T-cell (primary cell): ENCODE data around the gene HACD1. TPM values are rescaled to one million over a fixed set of nuclear protein-coding genes. Genes with fewer than 3 reads are reported as not detected.

Experiments used
- ATAC-seq, 4 experiments: fragments of 200-7000 bp in 3 of 4; fragments of 150-1000 bp in 1 of 4; cut with Tn5 transposase; replicated peaks in 1 of 4; 1 replicate in 3 of 4; 2 replicates in 1 of 4; pipeline ENCODE4 v1.10.0; 2021; ENCODE audit warnings: moderate library complexity in 3 of 4, mild to moderate bottlenecking in 2 of 4, moderate number of reproducible peaks in 1 of 4
- CTCF ChIA-PET, 2 donors: fragments of 300-600 bp; sonication (Branson Sonifier 250); formaldehyde crosslinking; loops; one replicate each; lab custom pipeline; 2022; ENCODE audit warnings: antibody characterized with exemption in 2 of 2; lab: Charles Lee
- POLR2A ChIA-PET, 2 donors: fragments of 300-600 bp; sonication (Branson Sonifier 250); formaldehyde crosslinking; loops; one replicate each; lab custom pipeline; 2022; ENCODE audit warnings: antibody characterized with exemption in 2 of 2; lab: Charles Lee
- DNase-seq, 35 experiments: peaks; one replicate each; pipeline versions ENCODE4 v3.0.0 to v3.0.0-alpha.2; 2013 to 2023
- H3K27ac ChIP-seq: one replicate; pipeline ENCODE4 v1.5.1; 2013; ENCODE audit warnings: low read length
- H3K27me3 ChIP-seq, 2 experiments: replicated peaks in 1 of 2; 1 replicate in 1 of 2; 2 replicates in 1 of 2; pipeline versions ENCODE4 v1.6.1 to v1.7.0; 2013; ENCODE audit warnings: low read length in 1 of 2, mixed read lengths in 1 of 2; ENCODE audit not compliant: control insufficient read depth in 2 of 2, insufficient read depth in 2 of 2; ENCODE audit errors: extremely low read depth in 1 of 2
- H3K36me3 ChIP-seq, 2 donors: 1 replicate in 1 of 2; 2 replicates in 1 of 2; pipeline versions ENCODE4 v1.6.1 to v1.7.0; 2013; ENCODE audit warnings: low read length in 1 of 2; ENCODE audit not compliant: control insufficient read depth in 2 of 2, insufficient read depth in 1 of 2; ENCODE audit errors: extremely low read depth in 1 of 2
- H3K4me1 ChIP-seq, 2 experiments: 1 replicate in 1 of 2; 2 replicates in 1 of 2; pipeline versions ENCODE4 v1.6.1 to v1.7.0; 2013; ENCODE audit warnings: low read length in 2 of 2, mixed read lengths in 1 of 2; ENCODE audit not compliant: insufficient read depth in 2 of 2, control insufficient read depth in 1 of 2; ENCODE audit errors: extremely low read depth in 1 of 2
- H3K4me3 ChIP-seq, 2 donors: 1 replicate in 1 of 2; 2 replicates in 1 of 2; pipeline versions ENCODE4 v1.5.1 to v1.7.0; 2013; ENCODE audit warnings: mild to moderate bottlenecking in 2 of 2, low read length in 1 of 2, moderate library complexity in 1 of 2; ENCODE audit not compliant: control insufficient read depth in 1 of 2; ENCODE audit errors: extremely low read depth in 1 of 2
- H3K9me3 ChIP-seq: 2 replicates; pipeline ENCODE4 v1.7.0; 2013
- H3K27ac Mint-ChIP-seq, 2 donors: one replicate each; pipeline ENCODE4 v1.8.0; 2020 to 2021; ENCODE audit warnings: mild to moderate bottlenecking in 2 of 2, mixed read lengths in 2 of 2
- H3K27me3 Mint-ChIP-seq, 2 donors: one replicate each; pipeline ENCODE4 v1.8.0; 2021 to 2022; ENCODE audit warnings: mixed read lengths in 2 of 2
- H3K36me3 Mint-ChIP-seq: one replicate; pipeline ENCODE4 v1.8.0; 2021; ENCODE audit warnings: mixed read lengths
- H3K4me1 Mint-ChIP-seq, 3 donors: one replicate each; pipeline ENCODE4 v1.8.0; 2020 to 2022; ENCODE audit warnings: mixed read lengths in 3 of 3, mild to moderate bottlenecking in 1 of 3
- H3K4me3 Mint-ChIP-seq, 3 donors: one replicate each; pipeline ENCODE4 v1.8.0; 2020 to 2022; ENCODE audit warnings: mild to moderate bottlenecking in 3 of 3, mixed read lengths in 3 of 3, moderate library complexity in 3 of 3
- H3K9me3 Mint-ChIP-seq, 3 donors: one replicate each; pipeline ENCODE4 v1.8.0; 2020 to 2022; ENCODE audit warnings: mixed read lengths in 3 of 3
- WGBS: methylation state at CpG from one replicate; pipeline ENCODE4 v1.1.5; 2013; ENCODE audit warnings: missing lambda C conversion rate; ENCODE audit not compliant: insufficient coverage; 5-methylcytosine and 5-hydroxymethylcytosine counted together
- total RNA-seq, 35 experiments: library from RNA in 6 of 35; stranded (reverse) in 6 of 35; fragments of 120-200 nt in 1 of 35; gene quantifications; one replicate each; pipeline versions ENCODE4 v1.2.1 to v1.2.4 and lab custom pipeline; 2013 to 2026

Gene HACD1
- total RNA-seq, 5 donors from 2014 or later (not counting 1 experiment from before 2014, with no cell fraction given) = 0.39 to 4.2 (median 1.3) TPM

- peaks cover 0 to 23% of the 10 kb centered on the region in 2 experiments for H3K27me3 ChIP-seq
- no peak overlapping the region for H3K4me3 ChIP-seq
- H3K4me1 Mint-ChIP-seq = peaks cover 7 to 10% (median 7%) of the 10 kb centered on the region in 3 donors
- H3K27me3 Mint-ChIP-seq = peaks cover 12 to 41% of the 10 kb centered on the region in 2 donors
- CTCF ChIA-PET = no interaction called here
- no peaks in the 10 kb centered on the region for H3K9me3 ChIP-seq
- POLR2A ChIA-PET = no interaction called here
- H3K36me3 ChIP-seq = no peaks in the 10 kb centered on the region
- DNase-seq = no peak
- H3K27ac Mint-ChIP-seq = no peak overlapping the region
- no CpG with 5 or more reads among the region's 8 CpGs for WGBS
- no peaks in the 10 kb centered on the region for H3K36me3 Mint-ChIP-seq
- H3K27ac ChIP-seq = no peak overlapping the region
- no peaks in the 10 kb centered on the region for H3K9me3 Mint-ChIP-seq
- peaks cover 4 to 7% of the 10 kb centered on the region in 2 experiments for H3K4me1 ChIP-seq
- no peak for ATAC-seq
- no peak overlapping the region for H3K4me3 Mint-ChIP-seq
These were observed 4.9 kb upstream of the HACD1 start for GRCh38 chr10:17622061-17622460.

DNA sequence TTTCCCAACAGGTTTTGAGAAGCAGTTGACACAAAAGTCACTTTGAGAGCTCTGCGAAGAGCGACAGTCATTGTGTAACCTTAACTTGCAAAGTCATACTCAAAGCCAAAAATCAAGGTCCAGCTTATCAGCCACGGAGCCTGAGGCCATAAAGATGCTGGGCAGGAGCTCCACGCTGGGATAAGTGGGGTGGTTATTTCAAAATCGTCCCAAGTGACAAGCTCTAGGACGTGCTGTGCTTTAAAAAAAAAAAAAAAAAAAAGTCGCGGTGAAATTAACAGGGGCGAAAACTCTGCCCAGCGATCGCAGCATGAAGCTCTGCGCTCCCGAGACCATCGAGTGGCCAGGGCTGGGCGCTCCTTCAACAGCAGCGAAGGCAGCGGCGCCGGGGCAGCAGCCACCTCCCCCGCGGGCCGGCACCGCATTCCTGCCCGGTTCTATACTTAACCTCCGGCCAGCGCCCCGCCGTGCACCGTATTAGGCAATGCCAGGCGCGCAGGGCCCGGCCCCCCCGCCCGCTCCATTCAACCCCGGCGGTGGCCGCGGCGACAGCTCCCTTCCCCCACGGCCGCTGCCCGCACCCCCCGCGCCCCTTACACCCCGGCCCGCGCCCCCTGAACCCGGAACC, 657 bp downstream of the HACD1 start:
- H3K4me1 ChIP-seq = peaks cover 4 to 11% of the 10 kb centered on the region in 2 experiments
- H3K4me1 Mint-ChIP-seq = peaks cover 7 to 10% (median 7%) of the 10 kb centered on the region in 3 donors
- H3K36me3 Mint-ChIP-seq = no peaks in the 10 kb centered on the region
- H3K27me3 Mint-ChIP-seq = peaks cover 0 to 25% of the 10 kb centered on the region in 2 donors
- peaks cover 0 to 22% of the 10 kb centered on the region in 2 experiments for H3K27me3 ChIP-seq
- H3K4me3 ChIP-seq = peak overlapping the region; percentile 39 to 86
- H3K4me3 Mint-ChIP-seq = peak overlapping the region; percentile 63 to 90 (median 64)
- H3K36me3 ChIP-seq = no peaks in the 10 kb centered on the region
- no peaks in the 10 kb centered on the region for H3K9me3 ChIP-seq
- ATAC-seq = peak; percentile 55 to 64 (median 62)
- no peak overlapping the region for H3K27ac ChIP-seq
- WGBS = 0% methylated on average over 23 of the region's 48 CpGs
- H3K27ac Mint-ChIP-seq = no peak overlapping the region
- CTCF ChIA-PET = interaction anchor here (0.5 to 1.5 kb wide), 6 partner anchors 8 to 978 kb away, joined by 3 to 8 read pairs (median 4); no protein-coding TSS in a partner anchor
- no peaks in the 10 kb centered on the region for H3K9me3 Mint-ChIP-seq
- peak in 14 of 35 experiments; percentile 4 to 31 (median 10) for DNase-seq
- POLR2A ChIA-PET = interaction anchor here in 1 of 2 donors (0.6 kb wide), 1 partner anchor 10 kb away, joined by 3 read pairs; no protein-coding TSS in a partner anchor

DNA sequence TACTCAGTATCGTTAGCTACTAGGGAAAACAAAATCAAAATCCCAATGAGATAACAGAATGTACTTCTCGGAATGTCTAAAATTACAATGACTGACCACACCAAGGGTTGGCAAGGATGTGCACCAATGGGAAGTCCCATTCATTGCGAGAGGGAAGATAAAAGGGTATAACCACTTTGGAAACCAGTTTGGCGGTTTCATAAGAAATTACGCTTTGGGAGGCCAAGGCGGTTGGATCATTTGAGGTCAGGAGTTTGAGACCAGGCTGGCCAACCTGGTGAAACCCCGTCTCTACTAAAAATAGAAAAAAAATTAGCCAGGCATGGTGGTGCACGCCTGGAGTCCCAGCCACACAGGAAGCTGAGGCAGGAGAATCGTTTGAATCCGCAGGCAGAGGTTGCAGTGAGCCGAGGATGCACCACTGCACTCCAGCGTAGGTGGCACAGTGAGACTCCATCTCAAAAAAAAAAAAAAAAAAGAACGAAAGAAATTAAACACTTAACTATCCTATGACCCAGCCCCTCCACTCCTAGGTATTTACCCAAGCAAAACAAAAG, 7.6 kb downstream of the HACD1 start:
- H3K27me3 ChIP-seq = no peaks in the 10 kb centered on the region
- Mint-ChIP-seq H3K4me3 (no peak overlapping the region), H3K36me3 (no peaks in the 10 kb centered on the region), H3K27me3 (no peaks in the 10 kb centered on the region), H3K4me1 (peaks cover 0 to 4% (median 0%) of the 10 kb centered on the region in 3 donors), H3K27ac (no peak overlapping the region), H3K9me3 (no peaks in the 10 kb centered on the region)
- H3K4me1 ChIP-seq = no peaks in the 10 kb centered on the region
- CTCF ChIA-PET = interaction anchor here in 1 of 2 donors (0.6 kb wide), 2 partner anchors 14 to 102 kb away, joined by 3 to 4 read pairs; no protein-coding TSS in a partner anchor
- no peak for ATAC-seq
- 85% methylated on average over 8 of the region's 13 CpGs for WGBS
- no peak overlapping the region for H3K27ac ChIP-seq
- H3K9me3 ChIP-seq = no peaks in the 10 kb centered on the region
- POLR2A ChIA-PET = interaction anchor here in 1 of 2 donors (0.6 kb wide), 1 partner anchor 18 kb away, joined by 3 read pairs; no protein-coding TSS in a partner anchor
- H3K4me3 ChIP-seq = no peak overlapping the region
- no peak for DNase-seq
- H3K36me3 ChIP-seq = no peaks in the 10 kb centered on the region

DNA sequence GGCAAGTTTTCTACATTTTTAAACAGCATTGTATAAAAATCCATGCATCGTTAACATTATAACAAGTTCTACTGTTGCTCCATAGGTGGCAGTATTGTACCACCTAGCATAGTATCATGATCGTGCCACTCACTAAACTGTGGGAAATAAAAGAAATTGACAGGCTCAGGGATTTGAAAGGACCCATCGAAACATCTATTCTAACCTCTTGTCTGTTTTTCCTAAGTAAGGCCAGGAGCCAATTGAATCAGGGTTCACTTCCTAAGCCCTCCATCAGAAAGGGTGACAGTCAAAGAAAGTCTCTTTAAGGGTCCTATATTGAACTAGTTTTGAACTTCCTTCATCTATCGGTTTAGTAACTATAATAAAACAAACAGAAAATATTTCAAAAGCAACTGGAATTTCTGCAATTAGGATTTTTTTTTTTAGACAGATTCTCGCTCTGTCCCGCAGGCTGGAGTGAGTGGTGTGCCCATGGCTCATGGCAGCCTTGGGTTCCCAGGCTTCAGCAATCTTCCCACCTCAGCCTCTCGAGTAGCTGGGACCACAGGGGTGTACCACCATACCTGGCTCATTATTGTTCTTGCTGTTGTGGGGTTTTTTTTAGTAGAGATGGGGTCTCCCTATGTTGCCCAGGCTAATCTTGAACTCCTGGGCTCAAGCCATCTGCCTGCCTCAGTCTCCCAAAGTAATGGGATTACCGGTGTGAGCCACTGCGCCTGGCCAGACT, 9.4 kb downstream of the HACD1 start:
- Mint-ChIP-seq H3K36me3 (no peaks in the 10 kb centered on the region), H3K27ac (no peak overlapping the region), H3K4me3 (no peak overlapping the region), H3K9me3 (no peaks in the 10 kb centered on the region), H3K27me3 (no peaks in the 10 kb centered on the region), H3K4me1 (peaks cover 0 to 4% (median 0%) of the 10 kb centered on the region in 3 donors)
- Histone ChIP-seq H3K9me3 (no peaks in the 10 kb centered on the region), H3K27ac (no peak overlapping the region), H3K27me3 (no peaks in the 10 kb centered on the region), H3K4me1 (no peaks in the 10 kb centered on the region), H3K4me3 (no peak overlapping the region), H3K36me3 (no peaks in the 10 kb centered on the region)
- POLR2A ChIA-PET = no interaction called here
- CTCF ChIA-PET = interaction anchor here (0.6 to 1.5 kb wide), 8 partner anchors 9 to 152 kb away, joined by 3 to 5 read pairs (median 4); partner anchors contain the start of gene HACD1 (in 1 of the 2)
- DNase-seq (peak in 8 of 35 experiments; percentile 11 to 77 (median 22)), ATAC-seq (peak; percentile 72 to 82 (median 74))
- 93% methylated on average over 2 of the region's 9 CpGs for WGBS

- ATAC-seq (no peak), DNase-seq (no peak)
- Histone ChIP-seq H3K27me3 (no peaks in the 10 kb centered on the region), H3K4me3 (no peak overlapping the region), H3K36me3 (no peaks in the 10 kb centered on the region), H3K27ac (no peak overlapping the region), H3K4me1 (no peaks in the 10 kb centered on the region), H3K9me3 (no peaks in the 10 kb centered on the region)
- Mint-ChIP-seq H3K27me3 (no peaks in the 10 kb centered on the region), H3K36me3 (no peaks in the 10 kb centered on the region), H3K4me1 (peaks cover 0 to 4% (median 0%) of the 10 kb centered on the region in 3 donors), H3K9me3 (no peaks in the 10 kb centered on the region), H3K27ac (no peak overlapping the region), H3K4me3 (no peak overlapping the region)
- CTCF ChIA-PET = interaction anchor here in 1 of 2 donors (0.6 to 1.3 kb wide), 3 partner anchors 137 to 253 kb away, joined by 3 to 6 read pairs (median 3); no protein-coding TSS in a partner anchor
- POLR2A ChIA-PET = interaction anchor here in 1 of 2 donors (0.5 kb wide), 1 partner anchor 9 kb away, joined by 3 read pairs; no protein-coding TSS in a partner anchor
- WGBS = 100% methylated on average over 1 of the region's 2 CpGs
These were observed 10.1 kb downstream of the HACD1 start for GRCh38 chr10:17607060-17607459.
